HG03354 (cell line): ENCODE data around the gene ERP44.
"Not testable (repeated sequence)": the region's sequence is repeated elsewhere in the genome, so short reads cannot be mapped to it uniquely, and the experiment has no call there.

Source experiments
- ATAC-seq: cut with Tn5 transposase; IDR thresholded peaks from one replicate; pipeline ENCODE4 v1.9.1; 2021; ENCODE audit warnings: mild to moderate bottlenecking; ENCODE audit not compliant: unreplicated experiment, poor library complexity, severe bottlenecking

ERP44 gene

DNA sequence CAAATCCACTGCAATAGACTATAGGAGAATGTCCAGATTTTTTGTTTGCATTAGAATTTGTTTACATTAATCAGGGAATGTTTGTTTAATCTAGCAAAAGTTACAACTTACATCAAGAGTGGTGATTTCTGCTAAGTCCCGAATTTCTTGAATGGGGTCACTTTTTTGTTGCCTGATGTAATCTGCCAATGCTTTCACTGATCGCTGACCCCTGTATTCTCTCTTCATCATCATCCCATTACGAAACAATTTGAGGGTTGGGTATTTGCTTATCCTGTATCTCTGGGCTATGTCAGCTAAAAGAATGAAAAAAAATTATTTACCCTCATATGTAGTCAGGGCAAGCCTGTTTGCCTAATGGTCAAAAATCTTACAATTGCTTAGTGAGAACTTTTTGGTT, 76.9 kb downstream of the ERP44 start:
- no peak for ATAC-seq

- no peak for ATAC-seq
Observed at GRCh38 chr9:100020121-100020795, 78.5 kb downstream of the ERP44 start.

- ATAC-seq = no peak
Observed at GRCh38 chr9:100019541-100019940, 79.3 kb downstream of the ERP44 start.

DNA sequence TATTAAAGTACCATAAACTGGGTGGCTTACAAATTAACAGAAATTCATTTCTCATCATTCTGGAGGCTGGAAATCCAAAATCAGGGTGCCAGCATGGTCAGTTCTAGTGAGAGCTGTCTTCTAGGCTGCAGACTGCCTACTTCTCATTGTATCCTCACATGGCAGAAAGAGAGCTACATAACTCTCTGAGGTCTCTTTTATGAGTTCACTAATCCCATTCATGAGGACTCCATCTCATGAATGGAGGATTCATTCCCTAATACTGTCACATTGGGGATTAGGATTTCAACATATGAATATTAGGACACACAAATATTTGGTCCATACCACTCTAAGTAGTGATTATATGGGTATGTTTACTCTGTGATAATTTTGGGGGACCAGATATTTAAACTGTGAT, 84.0 kb downstream of the ERP44 start:
- no peak for ATAC-seq

DNA sequence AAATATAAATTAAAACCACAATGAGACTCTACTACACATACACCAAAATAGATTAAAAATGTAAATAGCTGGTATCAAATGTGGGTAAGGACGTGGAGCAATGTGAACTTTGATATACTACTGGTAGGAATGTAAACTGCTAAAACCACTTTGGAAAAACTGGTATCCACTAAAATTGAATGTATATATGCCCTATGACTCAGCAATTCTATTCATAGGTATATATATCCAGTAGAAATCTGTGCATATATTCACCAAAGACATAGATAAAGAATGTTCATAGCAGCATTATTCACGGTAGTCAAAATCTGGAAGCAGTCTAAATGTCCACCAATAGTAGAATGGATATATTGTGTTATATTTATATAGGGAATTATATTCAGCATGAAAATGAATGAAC, 85.2 kb downstream of the ERP44 start:
- no peak for ATAC-seq

DNA sequence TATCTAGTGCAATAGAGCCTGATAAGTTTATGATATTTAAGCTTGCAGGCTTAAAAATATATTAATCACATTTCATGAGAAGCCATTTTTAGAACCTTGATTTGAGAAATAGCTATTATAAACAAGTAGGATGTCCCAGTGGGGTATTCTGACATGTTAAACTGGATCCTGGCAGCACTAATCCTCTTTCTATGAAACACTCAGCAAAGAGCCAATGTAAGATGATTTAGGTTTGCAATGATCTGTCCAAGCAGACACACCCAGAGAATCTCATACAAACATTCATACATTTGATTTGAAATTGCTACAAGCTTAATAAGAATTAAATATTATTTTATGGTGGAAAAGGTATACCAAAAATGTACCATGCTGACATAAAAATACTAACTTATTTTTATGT, 86.5 kb downstream of the ERP44 start:
- ATAC-seq = no peak

DNA sequence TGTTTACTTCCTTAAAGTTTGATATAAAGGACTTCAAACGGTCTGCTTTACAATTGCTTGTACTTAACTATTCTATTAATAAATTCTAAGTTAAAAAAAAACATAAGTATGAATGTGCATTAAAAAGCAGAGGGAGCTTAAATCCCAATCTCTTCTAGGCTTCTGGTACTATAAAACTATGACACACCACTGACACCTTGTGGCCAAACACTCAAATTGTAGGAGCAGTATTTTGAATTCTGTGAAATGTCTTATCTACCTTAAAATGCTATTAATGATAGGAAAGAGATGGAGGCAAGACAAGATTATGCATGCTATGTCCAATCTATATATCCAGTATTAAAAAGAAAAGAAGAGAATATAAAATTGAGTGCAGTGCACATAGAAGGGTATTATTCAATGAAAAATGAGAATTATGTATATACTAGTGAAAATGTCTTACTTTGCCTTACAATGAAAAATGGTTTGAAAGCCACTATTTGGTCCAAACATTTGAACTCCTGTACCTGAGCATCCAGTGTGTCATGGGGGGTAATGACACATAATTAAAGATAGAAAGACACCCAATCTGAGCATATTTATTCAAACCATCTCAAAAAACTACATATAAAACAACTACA, 87.6 kb downstream of the ERP44 start:
- ATAC-seq = no peak

DNA sequence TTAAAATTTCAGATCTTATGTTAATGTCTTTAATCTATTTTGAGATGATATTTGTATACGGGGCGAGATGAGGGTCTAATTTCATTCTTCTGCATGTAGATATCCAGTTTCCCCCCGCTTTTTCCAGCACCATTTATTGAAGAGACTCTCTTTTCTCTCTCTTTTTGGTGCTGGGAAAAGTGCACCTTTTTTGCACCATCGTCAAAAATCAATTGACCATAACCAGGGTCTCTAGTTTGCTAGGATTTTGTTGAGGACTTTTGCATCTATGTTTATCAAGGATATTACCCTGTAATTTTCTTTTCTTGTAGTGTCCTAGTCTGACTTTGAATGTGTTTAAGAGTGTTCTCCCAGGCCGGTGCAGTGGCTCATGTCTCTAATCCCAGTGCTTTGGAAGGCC, 99.0 kb downstream of the ERP44 start:
- ATAC-seq = no peak

- ATAC-seq = no peak
Observed at GRCh38 chr9:99998866-99999265, 99.9 kb downstream of the ERP44 start.

GRCh38 chr9:99998266-99998665, 100.5 kb downstream of the ERP44 start:
- no peak for ATAC-seq

GRCh38 chr9:99990508-99990907, 108.3 kb downstream of the ERP44 start:
- not testable (repeated sequence) for ATAC-seq

GRCh38 chr9:99986642-99987041, 112.2 kb downstream of the ERP44 start:
- ATAC-seq = no peak

DNA sequence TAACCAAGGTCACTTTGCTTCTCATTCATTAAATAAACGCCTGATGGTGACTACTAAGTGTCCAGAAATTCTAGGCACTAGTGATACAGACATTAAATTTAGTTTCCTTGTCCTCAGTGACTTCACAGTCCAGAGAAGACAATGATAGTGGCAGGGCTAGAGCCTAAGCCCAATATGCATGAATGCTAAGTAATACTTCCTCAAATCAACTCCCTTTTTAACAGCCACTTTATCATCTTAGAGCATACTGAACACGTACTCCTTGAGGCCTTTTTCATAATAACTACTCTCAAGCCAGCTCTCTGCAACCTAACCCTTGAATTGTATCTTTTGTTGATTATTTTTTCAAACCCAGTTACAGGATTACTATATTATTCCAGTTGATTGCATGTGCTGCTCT, 118.2 kb downstream of the ERP44 start:
- ATAC-seq = no peak

DNA sequence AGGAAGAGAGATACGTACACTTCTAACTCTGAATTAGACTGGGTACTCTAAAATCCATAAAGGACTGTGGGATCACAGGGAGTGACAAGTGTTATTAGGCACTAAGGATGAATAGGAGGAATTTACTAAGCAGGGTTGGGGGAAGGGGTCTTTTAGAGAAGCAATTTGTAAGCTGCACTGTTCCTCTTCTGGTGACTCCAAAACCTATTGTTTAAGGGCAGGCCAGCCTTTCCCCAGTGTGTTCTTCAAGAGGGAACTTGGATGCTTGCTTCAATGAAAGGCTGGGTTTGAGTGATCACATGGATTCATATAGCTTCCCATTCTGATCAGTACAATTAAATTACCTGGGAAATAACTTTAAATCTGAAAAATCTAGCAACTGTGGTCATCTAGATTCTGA, 120.6 kb downstream of the ERP44 start:
- ATAC-seq = no peak

GRCh38 chr9:99977033-99977792, 121.6 kb downstream of the ERP44 start:
- no peak for ATAC-seq

DNA sequence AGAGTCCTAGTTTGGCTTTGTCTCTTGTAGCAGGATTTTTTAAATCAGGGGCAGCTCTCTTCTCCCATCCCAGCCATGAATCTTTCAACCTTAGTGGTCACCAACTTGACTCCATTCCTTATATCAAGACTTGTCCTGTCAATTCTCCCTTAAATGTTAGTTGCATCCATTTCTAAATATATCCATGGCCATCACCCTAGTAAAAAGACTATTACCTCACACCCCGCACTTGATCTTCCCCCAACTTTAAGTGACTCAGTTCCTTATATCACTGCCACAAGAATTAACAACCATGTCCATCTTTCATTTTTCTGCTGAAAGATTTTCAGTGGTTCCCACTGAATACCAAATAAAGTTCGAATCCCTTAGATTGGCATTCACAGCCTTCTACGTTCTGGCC, 125.3 kb downstream of the ERP44 start:
- no peak for ATAC-seq

DNA sequence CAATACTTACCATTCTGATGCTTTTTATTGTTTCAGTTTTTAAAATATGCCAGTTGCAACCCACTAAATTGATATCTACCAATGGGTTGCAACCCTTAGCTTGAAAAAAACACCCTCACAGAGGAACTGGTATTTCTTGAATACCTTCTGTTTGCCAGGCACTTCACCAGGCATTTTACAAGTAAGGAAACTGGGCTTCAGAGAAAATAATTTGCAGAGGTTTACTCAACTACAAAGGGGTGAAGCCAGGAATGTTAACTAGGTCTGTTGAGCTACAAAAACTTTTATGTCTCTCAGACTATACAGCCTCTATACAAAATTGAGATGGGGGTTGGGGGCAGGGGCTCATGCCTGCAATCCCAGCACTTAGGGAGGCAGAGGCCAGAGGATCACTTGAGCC, 127.4 kb downstream of the ERP44 start:
- ATAC-seq = no peak

GRCh38 chr9:99970481-99970880, 128.3 kb downstream of the ERP44 start:
- no peak for ATAC-seq

- ATAC-seq = no peak
Observed at GRCh38 chr9:99967457-99967856, 131.3 kb downstream of the ERP44 start.

GRCh38 chr9:99966716-99967115, 132.1 kb downstream of the ERP44 start:
- ATAC-seq = no peak

DNA sequence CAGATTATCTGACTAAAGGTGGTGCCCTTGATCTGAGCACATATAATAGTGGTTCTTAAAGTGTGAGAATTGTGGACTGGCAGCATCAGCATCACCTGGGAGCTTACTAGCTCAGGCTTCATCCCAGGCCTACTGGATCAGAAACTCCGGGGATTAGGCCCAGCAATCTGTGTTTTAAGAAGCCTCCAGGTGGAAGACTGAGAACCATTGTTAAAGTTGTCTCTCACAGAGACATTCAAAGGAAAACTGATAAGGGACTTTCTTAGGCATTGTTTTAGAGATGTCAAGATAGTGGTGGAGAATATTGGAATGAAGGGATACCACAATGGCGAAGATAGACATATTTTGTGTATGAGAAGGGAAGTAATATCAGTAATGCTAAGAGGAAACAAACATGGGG, 132.8 kb downstream of the ERP44 start:
- ATAC-seq = no peak
